Endodermal cell (in vitro differentiated cells): Measurements from ENCODE around the gene MGAT3. TPM values are rescaled to one million over a fixed set of nuclear protein-coding genes. Genes with fewer than 3 reads are reported as not detected.
"Not testable (repeated sequence)": the region's sequence is repeated elsewhere in the genome, so short reads cannot be mapped to it uniquely, and the experiment has no call there.

Experiments
- DNase-seq: peaks from one replicate; pipeline ENCODE4 v3.0.0-alpha.2; 2017
- H3K27ac ChIP-seq: 2 replicates; pipeline ENCODE4 v1.5.1; 2013; ENCODE audit warnings: mild to moderate bottlenecking, low read depth, low read length, moderate library complexity
- H3K27me3 ChIP-seq: 2 replicates; pipeline ENCODE4 v1.6.1; 2013; ENCODE audit warnings: mild to moderate bottlenecking, low read length, moderate library complexity; ENCODE audit not compliant: insufficient read depth, control insufficient read depth, poor library complexity, severe bottlenecking
- H3K36me3 ChIP-seq: 2 replicates; pipeline ENCODE4 v1.7.0; 2013; ENCODE audit warnings: mild to moderate bottlenecking, low read length, moderate library complexity; ENCODE audit not compliant: control insufficient read depth, insufficient read depth
- H3K4me1 ChIP-seq: one replicate; pipeline ENCODE4 v1.7.0; 2013; ENCODE audit warnings: low read length; ENCODE audit not compliant: control insufficient read depth, insufficient read depth
- H3K4me3 ChIP-seq: 2 replicates; pipeline ENCODE4 v1.5.1; 2013; ENCODE audit warnings: mild to moderate bottlenecking, low read length, moderate library complexity
- H3K9ac ChIP-seq: 2 replicates; pipeline ENCODE4 v1.6.1; 2013; ENCODE audit warnings: mild to moderate bottlenecking, low read length, moderate library complexity; ENCODE audit not compliant: poor library complexity, severe bottlenecking; ENCODE audit errors: extremely low read depth
- H3K9me3 ChIP-seq: 2 replicates; pipeline ENCODE4 v1.6.1; 2013; ENCODE audit warnings: mild to moderate bottlenecking, low read length, moderate library complexity; ENCODE audit not compliant: control insufficient read depth
- H3K27ac Mint-ChIP-seq: 2 replicates; pipeline ENCODE4 v1.8.0; 2020; ENCODE audit warnings: mixed read lengths
- H3K27me3 Mint-ChIP-seq: 2 replicates; pipeline ENCODE4 v1.8.0; 2021; ENCODE audit warnings: mild to moderate bottlenecking, mixed read lengths; ENCODE audit not compliant: insufficient read depth
- H3K36me3 Mint-ChIP-seq: 2 replicates; pipeline ENCODE4 v1.8.0; 2020; ENCODE audit warnings: low read depth, mixed read lengths
- H3K4me1 Mint-ChIP-seq: 2 replicates; pipeline ENCODE4 v1.8.0; 2020; ENCODE audit warnings: mixed read lengths
- H3K4me3 Mint-ChIP-seq: 2 replicates; pipeline ENCODE4 v1.8.0; 2020; ENCODE audit warnings: mild to moderate bottlenecking, moderate library complexity, mixed read lengths
- H3K9me3 Mint-ChIP-seq: 2 replicates; pipeline ENCODE4 v1.8.0; 2020; ENCODE audit warnings: mild to moderate bottlenecking, mixed read lengths
- CTCF ChIP-seq: fragments of 200-600 bp; sonication (generic); conservative IDR thresholded peaks from 2 replicates; pipeline ENCODE4 v1.5.0; 2021; ENCODE audit warnings: antibody characterized with exemption, mild to moderate bottlenecking
- WGBS, 2 experiments: methylation state at CpG; one replicate each; pipeline versions ENCODE4 v1.1.5 to v1.1.7; 2013; ENCODE audit warnings: missing lambda C conversion rate in 2 of 2, mixed read lengths in 1 of 2; ENCODE audit not compliant: insufficient coverage in 1 of 2, insufficient read length in 1 of 2; 5-methylcytosine and 5-hydroxymethylcytosine counted together
- total RNA-seq, 2 donors: library from RNA; stranded (reverse); fragmentation: NEBNext Ultra II Directional in 1 of 2; extraction: Animal tissue kit (Norgen Biotek cat#: 25700) in 1 of 2; gene quantifications; 2 replicates in 1 of 2; 3 replicates in 1 of 2; pipeline ENCODE4 v1.2.1, GENCODE V29; 2021

Gene MGAT3
- total RNA-seq, 2 donors from 2014 or later, result 9.0 to 16.7 TPM

GRCh38 chr22:39504071-39504470, 47.3 kb downstream of the MGAT3 start:
- Mint-ChIP-seq H3K36me3 (peaks cover 46% of the 10 kb centered on the region), H3K9me3 (no peaks in the 10 kb centered on the region), H3K4me3 (peak overlapping the region; percentile 87), H3K27ac (no peak overlapping the region), H3K27me3 (peaks cover 43% of the 10 kb centered on the region), H3K4me1 (peaks cover 21% of the 10 kb centered on the region)
- Histone ChIP-seq H3K27ac (no peak overlapping the region), H3K9me3 (no peaks in the 10 kb centered on the region), H3K9ac (no peak overlapping the region), H3K27me3 (no peaks in the 10 kb centered on the region), H3K36me3 (peaks cover 56% of the 10 kb centered on the region), H3K4me3 (no peak overlapping the region), H3K4me1 (peaks cover 16% of the 10 kb centered on the region)
- DNase-seq, result no peak
- no peak for TF ChIP-seq CTCF
- 94 to 95% methylated on average over 14 to 16 of the region's 16 CpGs for WGBS, 2 experiments

GRCh38 chr22:39507021-39507420, 50.2 kb downstream of the MGAT3 start:
- not testable (repeated sequence) for H3K4me1 Mint-ChIP-seq, DNase-seq, H3K4me3 Mint-ChIP-seq, H3K4me3 ChIP-seq, H3K9me3 ChIP-seq, H3K9ac ChIP-seq, H3K27ac Mint-ChIP-seq, H3K27me3 ChIP-seq, H3K9me3 Mint-ChIP-seq, H3K4me1 ChIP-seq, H3K27ac ChIP-seq
- Mint-ChIP-seq H3K27me3 (peaks cover 57% of the 10 kb centered on the region), H3K36me3 (peaks cover 72% of the 10 kb centered on the region)
- peaks cover 84% of the 10 kb centered on the region for H3K36me3 ChIP-seq
- WGBS, 2 experiments, result 88 to 89% methylated on average over 10 of the region's 10 CpGs

GRCh38 chr22:39508393-39508792, 51.6 kb downstream of the MGAT3 start:
- H3K4me3 Mint-ChIP-seq, result no peak overlapping the region
- H3K36me3 ChIP-seq, result peaks cover 89% of the 10 kb centered on the region
- H3K4me3 ChIP-seq, result no peak overlapping the region
- peaks cover 2% of the 10 kb centered on the region for H3K4me1 Mint-ChIP-seq
- no peak for TF ChIP-seq CTCF
- peaks cover 63% of the 10 kb centered on the region for H3K27me3 Mint-ChIP-seq
- no peaks in the 10 kb centered on the region for H3K9me3 ChIP-seq
- H3K36me3 Mint-ChIP-seq, result peaks cover 83% of the 10 kb centered on the region
- no peaks in the 10 kb centered on the region for H3K27me3 ChIP-seq
- no peak overlapping the region for H3K27ac ChIP-seq
- H3K9ac ChIP-seq, result no peak overlapping the region
- DNase-seq, result no peak
- H3K27ac Mint-ChIP-seq, result no peak overlapping the region
- peaks cover 4% of the 10 kb centered on the region for H3K4me1 ChIP-seq
- 80 to 84% methylated on average over 1 to 4 of the region's 4 CpGs for WGBS, 2 experiments
- H3K9me3 Mint-ChIP-seq, result no peaks in the 10 kb centered on the region

- no peak overlapping the region for H3K4me3 Mint-ChIP-seq
- Histone ChIP-seq H3K4me1 (no peaks in the 10 kb centered on the region), H3K9me3 (no peaks in the 10 kb centered on the region), H3K27me3 (no peaks in the 10 kb centered on the region), H3K36me3 (peaks cover 88% of the 10 kb centered on the region), H3K27ac (no peak overlapping the region), H3K9ac (no peak overlapping the region), H3K4me3 (no peak overlapping the region)
- TF ChIP-seq CTCF, result no peak
- 86 to 91% methylated on average over 2 to 4 of the region's 4 CpGs for WGBS, 2 experiments
- peaks cover 89% of the 10 kb centered on the region for H3K36me3 Mint-ChIP-seq
- no peaks in the 10 kb centered on the region for H3K9me3 Mint-ChIP-seq
- no peaks in the 10 kb centered on the region for H3K4me1 Mint-ChIP-seq
- DNase-seq, result no peak
- peaks cover 63% of the 10 kb centered on the region for H3K27me3 Mint-ChIP-seq
- no peak overlapping the region for H3K27ac Mint-ChIP-seq
These were observed 53.8 kb downstream of the MGAT3 start for GRCh38 chr22:39510529-39511149.
